GM21737 (cell line): Measurements from ENCODE around the gene DPH5.

Experiments used
- ATAC-seq: cut with Tn5 transposase; IDR thresholded peaks from one replicate; pipeline ENCODE4 v1.9.1; 2021; ENCODE audit warnings: mild to moderate bottlenecking, moderate library complexity; ENCODE audit not compliant: unreplicated experiment

Gene DPH5

DNA sequence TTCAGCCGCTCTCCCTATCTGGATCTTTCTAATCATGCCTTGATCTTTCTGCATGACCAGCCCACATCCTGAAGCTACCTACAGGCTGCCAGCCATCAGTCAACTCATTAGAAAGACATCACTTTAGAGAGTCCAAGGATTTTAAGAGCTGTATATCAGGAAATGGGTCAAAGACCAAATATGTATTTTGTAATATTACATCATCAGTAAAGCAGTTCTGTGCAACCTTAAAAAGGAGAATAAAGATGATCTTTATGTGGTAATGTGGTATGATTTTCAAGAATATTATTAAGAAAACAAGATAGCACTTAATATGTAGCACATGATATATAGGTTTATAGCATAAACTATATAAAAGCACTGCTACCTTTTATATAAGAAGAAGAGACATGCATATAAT, 82.1 kb downstream of the DPH5 start:
- ATAC-seq = no peak

DNA sequence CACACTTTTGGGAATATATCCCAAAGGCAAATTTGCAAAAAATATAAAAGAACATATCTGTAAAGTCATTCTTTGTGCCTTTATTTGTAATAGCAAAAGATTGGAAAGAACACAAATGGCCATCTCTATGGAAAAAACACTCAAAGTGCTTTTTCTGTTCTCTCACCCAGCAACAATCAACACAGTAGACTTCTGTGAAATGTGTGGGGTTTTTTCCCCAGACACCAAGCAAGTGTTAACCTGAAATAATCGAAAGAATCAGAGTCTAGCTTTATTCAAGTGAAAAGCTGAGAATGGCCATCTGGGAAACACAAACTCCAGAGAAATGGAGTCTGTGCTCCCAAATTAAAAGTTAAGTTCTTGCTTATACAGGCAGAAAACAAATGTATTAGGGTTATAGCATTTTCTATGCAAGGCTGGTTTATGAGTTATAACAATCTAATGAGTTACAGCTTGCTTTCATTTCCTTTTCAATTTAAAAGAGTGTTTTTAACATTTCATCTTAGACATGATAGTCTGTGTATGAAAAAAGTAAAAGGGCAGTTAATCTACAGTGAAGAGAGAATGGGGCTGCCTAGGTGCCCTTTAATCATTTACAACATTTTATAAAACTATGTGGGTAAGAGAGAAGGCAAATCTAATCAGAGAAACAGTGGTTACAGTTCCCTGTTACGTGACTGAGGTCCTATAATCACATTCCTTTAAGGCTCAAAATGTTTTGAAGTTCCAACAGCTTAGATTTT, 83.1 kb downstream of the DPH5 start:
- ATAC-seq = no peak

DNA sequence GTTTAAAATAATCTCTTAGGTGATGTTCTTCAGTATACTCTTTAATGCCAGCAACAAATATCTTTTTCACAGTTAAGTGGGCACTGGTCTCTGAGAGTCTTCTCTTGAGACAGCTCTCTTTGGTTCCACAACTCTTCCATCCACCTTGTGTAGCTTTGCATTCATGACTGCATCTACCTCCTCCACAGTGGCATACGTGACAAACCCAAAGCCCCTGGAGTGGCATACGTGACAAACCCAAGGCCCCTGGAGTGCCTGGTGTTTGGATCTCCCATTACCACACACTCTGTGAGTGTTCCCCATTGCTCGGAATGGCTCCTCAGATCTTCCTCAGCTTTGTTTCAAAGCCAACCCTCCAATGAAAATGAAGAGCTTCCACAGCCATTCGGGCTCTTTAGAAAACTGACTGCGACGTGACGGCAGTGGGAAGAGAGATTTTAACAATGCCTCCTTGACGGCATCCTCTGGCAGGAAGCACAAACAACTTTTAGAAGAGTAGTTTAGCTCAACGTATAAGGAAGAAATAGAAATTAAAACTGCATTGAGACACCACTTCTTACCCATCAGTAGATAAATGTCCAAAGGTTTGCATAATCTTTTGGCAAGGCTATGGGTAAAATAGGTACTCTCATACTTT, 83.9 kb downstream of the DPH5 start:
- ATAC-seq = no peak

DNA sequence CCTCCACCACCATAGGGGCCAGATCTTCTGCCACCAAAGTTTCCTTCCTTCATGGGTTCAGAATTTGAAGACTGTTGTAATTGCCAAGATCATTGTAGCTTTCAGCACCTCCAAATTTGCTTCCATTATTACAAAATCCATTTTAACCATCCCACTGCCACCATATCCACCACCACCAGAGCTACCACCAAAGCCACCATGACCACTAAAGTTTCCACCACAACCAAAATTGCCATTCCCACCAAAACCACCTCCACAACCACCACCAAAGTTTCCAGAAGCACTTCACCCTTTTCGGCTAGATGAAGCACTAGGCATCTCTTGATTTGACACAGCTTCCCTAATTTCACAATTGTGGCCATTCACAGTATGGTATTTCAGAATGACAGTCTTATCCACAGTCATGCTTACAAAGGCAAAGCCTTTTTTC, 84.5 kb downstream of the DPH5 start:
- no peak for ATAC-seq
